ENCODE results near the gene ACBD7.
A peak's percentile ranks its signal among the peaks of the same experiment; 100 is the strongest.

ACBD7 gene

GRCh38 chr10:15088428-15089261 is at the start of gene ACBD7:
Gene ACBD7 (minus strand): TSS chr10:15088776. CDS start chr10:15088728, 48 bp downstream.
- DNase-seq: peak; percentile 54

DNA sequence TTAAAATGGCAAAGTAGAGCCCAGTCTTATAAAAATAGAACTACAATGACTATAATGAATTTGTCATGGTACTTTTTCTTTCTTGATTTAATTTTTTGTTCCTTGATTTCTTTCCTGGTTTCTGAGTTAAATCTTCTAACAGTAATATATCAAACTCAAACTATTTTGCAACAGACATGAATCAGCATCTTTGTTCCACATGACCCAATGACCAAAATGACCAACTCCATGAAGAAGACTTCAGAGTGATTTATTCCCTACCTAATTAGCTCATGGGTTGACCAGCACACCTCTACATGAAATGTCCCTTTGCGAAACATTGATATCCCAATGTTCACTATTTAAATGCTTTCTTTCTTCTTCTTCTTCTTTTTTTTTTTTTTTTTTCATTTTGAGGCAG is 49.1 kb upstream of the ACBD7 start:
- no peak for DNase-seq

DNA sequence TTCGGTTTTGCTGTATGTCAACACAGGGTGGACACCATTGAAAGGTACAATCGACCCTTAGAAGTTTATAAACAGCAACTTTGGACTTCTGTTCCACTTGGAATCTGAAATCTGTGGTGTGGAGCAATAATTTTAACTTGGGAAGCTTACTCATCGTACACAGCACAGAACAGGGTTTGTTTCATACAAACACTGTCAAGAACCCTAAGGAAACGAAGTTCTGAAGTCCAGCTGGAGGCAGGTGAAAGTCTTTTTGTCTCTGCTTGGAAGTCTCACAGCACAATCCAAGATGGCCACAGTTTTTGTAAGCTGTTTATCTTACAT is 48.4 kb upstream of the ACBD7 start:
- DNase-seq: no peak

GRCh38 chr10:15136129-15137035 is 47.8 kb upstream of the ACBD7 start:
- no peak for DNase-seq

GRCh38 chr10:15131330-15131729 is 42.8 kb upstream of the ACBD7 start:
- DNase-seq: no peak

DNA sequence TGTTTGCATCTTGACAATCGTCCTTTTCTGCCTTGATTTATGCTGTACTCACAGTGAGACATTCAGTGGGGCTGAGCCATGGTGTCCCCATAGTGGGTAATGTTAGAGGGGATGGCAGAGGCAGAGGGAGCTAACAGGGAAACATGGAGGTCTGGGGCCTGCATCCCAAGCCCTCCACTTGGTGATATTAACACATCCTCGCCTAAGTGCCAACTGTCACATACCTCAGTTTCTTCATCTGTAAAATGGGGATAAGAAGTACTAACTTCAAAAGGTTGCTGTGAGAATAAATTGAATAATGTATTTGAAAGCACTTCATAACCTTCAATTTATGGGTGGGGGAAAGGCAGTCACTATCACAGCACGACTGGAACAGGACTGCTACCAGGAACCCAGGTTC is 36.3 kb upstream of the ACBD7 start:
- no peak for DNase-seq

DNA sequence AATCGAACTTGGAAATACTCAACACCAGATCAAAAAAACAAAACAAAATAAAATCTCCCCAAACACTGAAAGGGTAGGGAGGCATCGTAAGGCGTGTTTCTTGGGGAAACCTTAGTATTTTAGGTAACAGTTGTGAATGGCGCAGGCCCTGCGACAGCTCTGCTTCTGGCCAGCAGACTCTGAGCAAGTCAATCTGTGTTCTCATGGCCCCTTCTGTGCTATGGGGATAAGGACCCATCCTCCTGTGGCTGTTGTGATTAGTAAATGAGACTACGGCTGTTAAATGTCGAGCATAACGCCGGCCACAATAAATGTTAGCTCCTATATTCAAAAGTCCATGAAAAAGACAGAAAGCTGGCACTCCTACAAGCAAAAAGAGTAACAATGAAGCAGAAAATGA is 35.6 kb upstream of the ACBD7 start:
- no peak for DNase-seq

DNA sequence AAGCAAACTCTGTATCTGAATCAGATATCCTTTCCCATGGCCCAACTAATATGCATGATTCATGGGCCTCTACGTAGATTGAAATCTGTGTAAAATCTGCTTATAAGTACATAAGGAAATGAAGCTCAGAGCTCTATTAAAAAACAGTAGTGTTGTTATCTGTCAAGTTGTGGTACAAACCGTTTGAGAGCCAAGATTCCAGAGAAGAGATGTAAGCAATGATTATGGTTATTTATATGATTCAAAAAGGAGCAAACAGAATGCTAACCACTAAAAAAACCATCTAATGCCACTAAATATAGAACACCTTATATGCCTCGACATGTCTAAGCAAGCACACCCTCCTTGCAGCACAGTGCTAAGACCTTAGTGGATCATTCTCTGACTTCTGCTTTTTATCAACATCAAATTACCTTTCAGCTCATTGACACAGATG is 35.2 kb upstream of the ACBD7 start:
- DNase-seq: no peak

DNA sequence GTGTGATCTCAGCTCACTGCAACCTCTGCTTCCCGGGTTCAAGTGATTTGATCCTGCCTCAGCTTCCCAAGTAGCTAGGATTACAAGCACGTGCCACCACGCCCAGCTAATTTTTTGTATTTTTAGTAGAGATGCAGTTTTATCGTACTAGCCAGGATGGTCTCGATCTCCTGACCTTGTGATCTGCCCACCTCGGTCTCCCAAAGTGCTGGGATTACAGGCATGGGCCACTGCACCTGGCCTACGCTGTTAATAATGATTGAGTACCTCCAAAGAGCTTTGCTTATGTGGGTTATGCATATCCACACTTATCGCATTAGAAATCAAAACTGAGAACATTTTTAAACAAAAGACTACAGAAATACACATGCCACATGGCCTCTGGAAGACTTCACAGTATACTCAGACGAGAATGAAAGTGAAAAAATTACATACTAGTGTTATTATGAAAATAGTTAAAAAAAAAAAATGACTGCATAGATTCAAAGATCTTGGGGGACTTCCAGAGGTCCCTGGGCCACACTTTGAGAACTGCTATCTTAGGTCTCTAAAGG is 34.0 kb upstream of the ACBD7 start:
- DNase-seq: no peak

GRCh38 chr10:15121707-15122106 is 33.1 kb upstream of the ACBD7 start:
- DNase-seq: no peak

DNA sequence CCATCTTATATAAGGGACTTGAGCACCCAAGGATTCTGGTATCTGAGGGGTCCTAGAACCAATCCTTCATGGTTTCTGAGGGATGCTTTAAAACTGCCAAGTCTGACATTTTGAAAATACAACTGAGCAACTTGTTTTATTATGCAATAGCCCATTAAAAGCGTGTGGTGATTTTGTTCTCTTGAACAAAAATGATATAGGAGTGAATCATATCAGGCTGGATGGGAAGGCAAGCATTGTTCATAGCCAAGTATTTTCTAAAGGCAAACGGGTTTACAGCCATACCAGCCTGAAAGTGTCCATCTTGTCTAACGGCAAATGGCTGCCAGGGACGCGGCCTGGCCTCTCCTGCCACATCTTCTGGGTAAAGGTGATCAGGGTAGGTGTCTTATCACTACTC is 31.9 kb upstream of the ACBD7 start:
- DNase-seq: no peak

GRCh38 chr10:15118615-15119014 is 30.0 kb upstream of the ACBD7 start:
- peak; percentile 75 for DNase-seq

GRCh38 chr10:15116225-15116624 is 27.6 kb upstream of the ACBD7 start:
- no peak for DNase-seq

DNA sequence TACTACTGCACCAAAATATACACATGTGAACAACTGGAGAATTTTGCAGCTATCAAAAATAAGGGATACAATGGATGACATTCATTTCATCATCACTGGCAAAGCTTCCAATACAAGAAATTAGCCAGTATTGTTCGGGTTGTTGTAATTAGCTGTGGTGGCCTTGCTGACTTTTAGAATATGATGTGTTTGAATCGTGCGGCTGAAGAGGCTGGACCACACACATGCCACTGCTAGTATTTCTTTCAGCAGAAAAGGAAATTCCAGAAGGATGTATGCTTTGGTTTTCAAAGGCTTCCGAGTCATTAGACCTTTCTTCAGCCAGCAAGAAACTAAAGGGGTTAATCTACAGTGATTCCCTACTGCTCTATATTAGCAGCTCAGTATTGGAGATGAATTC is 25.2 kb upstream of the ACBD7 start:
- no peak for DNase-seq

DNA sequence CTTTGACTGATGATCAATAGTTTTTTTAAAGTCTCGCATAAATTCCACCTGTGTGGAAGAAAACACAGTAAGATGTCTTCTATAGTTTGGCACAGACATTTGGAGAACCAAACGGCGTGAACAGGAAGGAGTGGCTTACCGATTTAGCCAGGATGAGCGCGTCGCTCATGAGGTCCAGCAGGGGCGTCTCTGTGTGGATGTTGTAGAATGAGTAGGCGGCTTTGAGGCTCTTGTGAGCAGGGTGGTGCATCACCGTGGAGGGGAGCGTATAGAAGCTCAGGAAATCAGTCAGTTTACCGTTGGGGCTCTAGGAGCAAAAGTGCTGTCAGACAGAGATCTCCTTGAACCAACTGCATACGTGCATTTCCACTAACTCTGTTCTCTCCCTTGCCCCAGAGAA is 24.1 kb upstream of the ACBD7 start:
- DNase-seq: no peak

DNA sequence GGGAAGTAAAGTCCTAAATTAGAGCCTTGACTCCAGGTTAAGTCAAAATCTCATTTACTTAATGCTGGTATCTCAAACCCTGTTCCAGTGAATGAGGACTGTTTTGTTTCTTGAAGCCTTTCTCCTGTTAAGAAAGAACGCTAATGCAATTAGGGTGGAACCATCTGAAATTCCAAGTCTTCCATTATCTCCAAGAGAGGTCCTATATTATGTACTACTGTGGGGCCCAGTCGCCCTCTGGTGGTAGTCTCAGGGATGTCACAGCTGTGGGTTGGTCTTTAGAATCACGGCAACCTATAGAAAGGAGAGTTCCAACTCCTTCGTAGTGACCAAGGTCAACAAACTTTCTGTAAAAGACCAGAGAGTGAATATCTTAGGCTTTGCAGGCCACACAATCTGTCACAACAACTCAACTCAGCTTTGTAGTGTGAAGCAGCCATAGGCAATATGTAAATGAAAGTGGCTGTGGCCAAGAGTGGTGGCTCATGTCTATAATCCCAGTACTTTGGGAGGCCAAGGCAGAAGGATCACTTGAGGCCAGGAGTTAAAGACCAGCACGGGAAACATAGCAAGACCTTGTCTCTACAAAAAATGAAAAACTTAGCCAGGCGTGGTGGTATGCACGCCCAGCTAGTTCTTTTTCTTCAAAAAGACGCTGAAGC is 17.9 kb upstream of the ACBD7 start:
- peak; percentile 57 for DNase-seq

GRCh38 chr10:15103513-15103912 is 14.9 kb upstream of the ACBD7 start:
- DNase-seq: no peak

DNA sequence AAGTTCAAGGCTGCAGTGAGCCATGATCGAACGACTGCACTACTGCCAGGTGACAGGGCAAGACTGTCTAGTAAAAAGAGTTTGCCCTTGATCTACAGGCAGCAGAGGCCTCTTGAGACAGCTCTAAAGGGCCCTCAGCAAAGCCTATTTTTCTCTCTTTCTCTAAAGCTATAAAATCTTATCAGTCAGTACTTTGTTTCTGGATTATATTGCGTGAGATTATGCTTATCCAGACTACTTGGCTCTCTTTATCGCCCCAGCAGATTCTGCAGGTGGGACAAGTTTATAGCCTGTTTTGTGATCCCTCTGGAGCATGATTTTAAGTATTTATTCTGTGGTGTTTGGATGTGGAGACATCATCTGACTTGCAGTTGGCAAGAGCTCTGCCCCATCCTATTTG is 11.3 kb upstream of the ACBD7 start:
- no peak for DNase-seq

DNA sequence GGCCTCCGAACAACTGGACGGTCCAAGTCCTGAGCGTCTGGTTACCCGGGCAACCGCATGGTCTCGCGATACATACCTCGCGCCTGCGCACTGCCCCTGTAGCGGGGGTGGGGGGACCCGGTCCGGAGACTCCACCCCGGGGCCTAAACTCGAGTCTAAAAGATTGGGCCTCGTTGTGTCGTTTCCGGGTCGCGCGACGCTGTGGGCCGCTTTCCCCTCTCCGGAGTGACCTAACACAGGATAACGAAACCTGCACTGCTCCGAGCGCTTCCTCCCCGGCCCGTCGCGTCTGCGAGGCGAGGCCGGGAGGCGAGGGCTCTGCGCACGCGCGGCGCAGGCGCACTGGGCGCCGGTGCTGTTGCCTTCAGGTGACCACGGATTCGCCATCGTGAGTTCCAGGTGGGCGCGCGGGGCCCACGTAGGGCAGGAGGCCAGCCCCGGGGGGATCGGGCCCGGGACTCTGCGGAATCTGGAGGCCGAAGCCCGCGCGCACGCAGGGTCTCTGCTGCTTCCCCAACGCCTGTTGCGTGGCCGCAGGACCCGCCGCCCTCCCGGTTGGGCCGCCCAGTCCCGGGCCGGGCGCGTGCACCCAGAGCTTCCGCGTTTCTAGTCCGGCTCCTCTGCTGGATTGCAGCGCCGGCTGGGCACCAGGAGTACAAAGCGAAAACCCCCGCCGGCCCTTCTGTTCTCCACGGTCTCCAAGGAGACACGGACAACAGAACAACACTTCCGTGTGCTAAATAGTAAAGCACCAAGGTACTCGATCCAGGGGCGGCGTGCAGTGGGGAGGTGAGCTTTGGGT is 8.6 kb upstream of the ACBD7 start, which contains the start of gene RPP38:
Gene RPP38 (plus strand): TSS at position 345 of the 802 bp plus-strand sequence. CDS start 5,960 bp downstream, outside the sequence.
- peak; percentile 96 for DNase-seq

DNA sequence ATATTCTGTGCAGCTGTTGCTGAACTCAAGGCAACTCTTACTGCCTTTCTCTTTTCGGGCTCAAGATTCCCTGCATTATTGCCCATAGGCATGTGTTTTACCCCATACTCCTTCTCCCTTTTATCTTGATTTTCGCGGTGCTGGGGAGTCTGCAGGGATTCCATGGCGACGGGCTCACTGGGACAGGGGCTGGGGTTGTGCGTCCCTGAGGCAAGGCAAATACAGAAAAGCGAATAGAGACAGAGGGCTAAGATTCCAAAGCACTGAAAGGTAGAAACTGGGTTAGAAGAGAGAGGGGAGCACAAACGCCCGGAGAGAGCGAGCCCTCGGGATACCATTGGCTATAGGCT is 8.1 kb upstream of the ACBD7 start:
- DNase-seq: no peak

GRCh38 chr10:15092855-15093408 is 4.4 kb upstream of the ACBD7 start:
- no peak for DNase-seq

- DNase-seq: no peak
These were observed 2.8 kb upstream of the ACBD7 start for GRCh38 chr10:15091418-15091817.
